ENCODE results near the gene CEP20.

Gene CEP20

DNA sequence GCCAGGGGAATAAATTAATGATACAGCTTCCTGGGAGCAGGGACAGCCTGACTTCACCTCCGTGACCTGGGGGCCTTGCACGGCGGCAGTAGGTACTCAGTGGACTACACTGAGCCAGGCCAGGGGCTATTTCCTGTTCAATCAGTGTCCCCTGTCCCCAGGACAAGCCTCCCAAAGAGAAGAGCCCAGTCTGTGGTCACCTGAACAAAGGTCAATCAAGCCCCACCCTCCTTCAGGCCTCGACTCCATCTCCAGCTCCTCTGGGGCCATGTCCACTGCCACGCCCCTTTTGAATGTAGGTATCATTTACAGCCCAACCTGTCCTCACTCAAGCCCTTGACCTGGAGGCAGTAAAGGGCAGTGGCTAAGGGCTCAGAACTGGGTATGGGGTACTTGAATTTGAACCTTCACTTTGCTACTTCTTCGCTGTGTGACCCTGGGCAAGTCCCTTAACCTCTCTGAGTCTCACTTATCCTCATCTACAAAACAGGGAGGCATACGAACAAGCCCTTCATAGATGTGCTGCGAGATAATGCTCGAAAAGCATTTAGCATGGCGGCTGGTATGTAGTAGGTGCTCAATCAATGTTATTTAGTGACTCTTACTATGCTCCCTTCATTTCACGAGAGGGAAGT is 60.6 kb downstream of the CEP20 start:
- DNase-seq: no peak

DNA sequence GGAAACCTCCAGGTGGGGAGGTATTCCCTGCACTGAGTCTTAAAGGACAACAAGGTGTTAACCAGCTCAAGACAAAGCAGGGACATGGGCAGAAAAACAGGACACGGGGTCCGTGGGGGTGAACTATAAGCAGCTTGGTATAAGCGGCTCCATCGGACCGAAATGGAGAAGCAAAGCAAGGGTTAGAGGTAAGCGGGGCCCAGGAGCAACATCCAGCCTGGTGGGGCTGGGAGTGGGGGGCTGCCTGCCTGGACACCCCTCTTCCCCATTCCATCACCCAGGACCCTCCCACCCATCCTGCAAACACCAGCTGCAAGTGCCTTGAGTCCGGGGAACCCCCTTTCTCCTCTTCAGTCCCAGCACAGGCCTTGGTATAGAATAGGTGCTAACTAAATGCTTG is 61.1 kb downstream of the CEP20 start:
- DNase-seq: no peak

DNA sequence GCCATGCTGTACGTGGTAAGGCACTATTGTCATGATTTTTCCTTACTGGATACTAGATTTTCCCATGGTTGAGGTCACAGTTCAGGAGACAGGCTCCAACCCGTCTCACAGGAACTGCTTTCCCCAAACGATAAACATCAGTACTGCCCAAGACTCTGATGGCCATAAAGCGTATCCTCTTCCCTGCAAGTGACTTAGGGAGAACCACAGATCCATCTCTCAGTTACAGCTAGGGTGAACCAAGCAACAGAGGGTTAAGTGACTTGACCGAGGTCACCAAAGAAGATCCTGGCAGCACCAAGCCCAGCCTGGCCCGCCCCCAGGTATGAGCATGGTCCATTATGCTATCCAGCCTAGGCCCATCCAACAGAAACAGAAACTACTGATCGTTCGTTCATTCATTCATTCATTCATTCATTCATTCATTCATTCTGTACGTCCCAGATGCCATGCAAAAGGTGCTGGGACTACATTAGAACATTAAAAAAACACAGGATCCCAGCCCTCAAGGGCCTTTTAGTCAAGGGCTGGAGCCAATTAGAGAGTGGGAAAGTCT is 62.6 kb downstream of the CEP20 start:
- no peak for DNase-seq

DNA sequence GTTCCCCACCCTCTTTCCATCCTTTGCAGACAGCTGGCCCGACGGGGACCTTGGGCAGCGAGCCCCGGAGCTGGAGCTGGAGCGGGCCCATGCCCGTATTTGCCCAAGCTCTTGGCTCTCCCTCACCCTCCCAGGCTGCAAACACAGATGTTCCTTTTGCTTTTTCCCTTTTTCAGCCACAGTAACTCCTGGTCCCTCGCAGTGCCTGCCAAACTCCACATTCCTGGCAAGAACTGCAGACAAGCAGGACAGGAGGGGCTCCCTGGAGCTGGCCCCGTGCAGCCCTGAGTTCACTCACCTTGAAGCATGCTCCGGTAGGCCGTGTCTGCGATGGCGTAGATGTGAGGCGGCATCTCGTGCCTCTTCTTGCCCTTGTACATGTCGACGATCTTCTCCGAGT is 65.4 kb downstream of the CEP20 start:
- no peak for DNase-seq

DNA sequence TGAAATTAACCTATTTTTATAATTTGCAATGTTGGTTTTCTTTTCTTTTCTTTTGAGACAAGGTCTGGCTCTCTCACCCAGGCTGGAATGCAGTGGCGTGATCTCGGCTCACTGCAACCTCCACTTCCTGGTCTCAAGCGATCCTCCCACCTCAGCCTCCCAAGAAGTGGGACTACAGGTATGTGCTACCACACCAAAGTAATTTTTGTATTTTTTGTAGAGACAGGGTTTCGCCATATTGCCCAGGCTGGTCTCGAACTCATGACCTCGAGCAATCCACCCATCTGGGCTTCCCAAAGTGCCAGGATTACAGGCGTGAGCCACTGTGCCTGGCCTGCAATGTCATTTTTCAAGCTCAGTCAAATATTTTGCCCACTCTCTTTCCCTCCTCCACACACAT is 67.6 kb downstream of the CEP20 start:
- DNase-seq: no peak

DNA sequence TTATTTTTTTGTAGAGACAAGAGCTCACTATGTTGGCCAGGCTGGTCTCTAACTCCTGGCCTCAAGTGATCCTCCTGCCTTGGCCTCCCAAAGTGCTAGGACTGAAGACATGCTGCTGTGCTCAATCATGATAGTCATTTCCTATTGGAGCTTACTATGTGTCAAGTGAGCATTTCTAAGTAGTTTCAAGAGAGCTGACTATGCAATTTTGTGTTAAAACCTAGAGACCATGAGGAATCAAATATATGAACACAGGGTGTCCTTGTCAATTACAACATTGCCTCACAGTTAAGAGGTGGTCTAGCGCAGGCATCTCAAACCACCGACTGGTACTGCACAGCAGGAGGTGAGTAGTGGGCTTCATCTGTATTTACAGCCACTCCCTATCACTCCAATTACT is 69.4 kb downstream of the CEP20 start:
- no peak for DNase-seq

DNA sequence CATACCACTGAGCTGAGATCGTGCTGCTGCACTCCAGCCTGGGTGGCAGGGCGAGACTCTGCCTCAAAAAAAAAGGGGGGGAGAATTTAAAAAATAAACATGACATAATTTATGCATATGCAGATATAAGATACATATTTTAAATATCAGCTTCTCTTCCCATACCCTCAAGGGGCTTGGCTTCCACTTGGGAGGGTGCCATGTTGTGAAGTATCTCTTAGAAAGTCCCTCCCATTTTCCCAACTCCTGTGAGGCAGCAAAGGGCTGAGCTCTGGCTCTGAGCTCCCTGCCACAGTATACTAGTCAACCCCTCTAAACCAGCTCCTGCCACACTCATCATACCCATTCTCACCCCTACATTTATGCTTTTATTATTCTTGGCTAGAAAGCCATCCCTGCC is 71.0 kb downstream of the CEP20 start:
- DNase-seq: no peak

DNA sequence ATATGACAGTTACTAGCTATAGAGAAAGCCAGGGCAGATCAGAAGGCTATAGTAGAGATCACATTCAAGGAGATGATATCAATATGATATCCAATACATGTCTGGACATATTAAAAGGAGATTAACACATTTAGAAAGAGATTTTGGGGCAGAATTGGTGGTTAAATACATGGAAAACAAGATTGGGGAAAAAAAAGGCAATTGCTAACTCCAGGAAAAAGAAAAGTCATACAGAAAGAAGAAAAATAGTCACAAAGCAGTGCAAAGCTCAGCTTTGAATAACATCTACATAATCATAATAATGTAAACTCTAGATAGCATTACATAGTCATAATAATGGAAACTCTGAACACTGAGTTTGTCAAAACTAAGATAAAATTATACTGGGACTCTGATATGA is 72.2 kb downstream of the CEP20 start:
- DNase-seq: no peak

All from NCI-H1048 (cell line).